Measurements from ENCODE around the gene TTC27. TPM values are rescaled to one million over a fixed set of nuclear protein-coding genes. Genes with fewer than 3 reads are reported as not detected.
"Not testable (repeated sequence)": the region's sequence is repeated elsewhere in the genome, so short reads cannot be mapped to it uniquely, and the experiment has no call there.

TTC27 gene
- polyA plus RNA-seq (ENCODE audit: insufficient read length in 4 of 4) = 10 to 100 TPM; 20.5 to 23.9 (median 23.2) TPM

DNA sequence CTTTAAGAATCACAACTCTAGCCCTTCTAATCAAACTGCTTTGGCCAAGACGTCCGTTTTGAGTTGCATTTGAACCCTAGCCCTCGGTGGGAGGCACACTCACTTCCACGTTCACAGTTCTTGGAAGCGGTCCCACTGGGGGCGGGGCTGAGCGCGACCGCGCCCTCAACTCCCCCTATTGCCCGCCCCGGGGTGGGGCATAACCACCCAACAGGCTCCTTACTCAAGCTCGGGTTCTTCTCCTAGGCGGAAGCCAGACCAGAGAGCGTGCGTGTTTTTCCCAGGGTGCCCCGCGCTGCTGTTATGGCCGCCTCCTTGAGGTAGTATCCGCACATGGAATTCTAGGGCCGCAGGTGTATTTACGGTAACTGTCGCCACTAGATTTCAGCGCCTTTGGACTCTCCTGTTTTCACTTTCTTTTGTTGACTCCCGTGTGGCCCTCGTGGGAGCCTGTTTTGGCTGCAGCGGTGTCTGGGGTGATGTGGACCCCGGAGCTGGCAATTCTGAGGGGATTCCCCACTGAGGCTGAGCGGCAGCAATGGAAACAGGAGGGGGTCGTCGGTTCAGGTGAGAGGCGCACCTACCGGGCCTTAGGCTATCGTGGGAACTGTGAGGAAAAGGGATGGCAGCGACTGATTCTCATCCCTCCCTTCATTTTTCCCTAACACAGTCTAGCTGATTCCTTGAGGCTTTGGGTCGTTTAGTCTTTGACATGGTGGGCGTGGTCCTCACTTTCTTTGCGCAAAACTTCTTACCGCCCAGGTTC is at the start of gene TTC27:
TTC27 (plus strand) TSS at position 237 of the 766 bp plus-strand sequence; CDS start at position 480, 243 bp downstream.
- peak; percentile 77 to 91 (median 84) for DNase-seq (ENCODE audit: low read depth in 4 of 4, low spot score in 3 of 4)

DNA sequence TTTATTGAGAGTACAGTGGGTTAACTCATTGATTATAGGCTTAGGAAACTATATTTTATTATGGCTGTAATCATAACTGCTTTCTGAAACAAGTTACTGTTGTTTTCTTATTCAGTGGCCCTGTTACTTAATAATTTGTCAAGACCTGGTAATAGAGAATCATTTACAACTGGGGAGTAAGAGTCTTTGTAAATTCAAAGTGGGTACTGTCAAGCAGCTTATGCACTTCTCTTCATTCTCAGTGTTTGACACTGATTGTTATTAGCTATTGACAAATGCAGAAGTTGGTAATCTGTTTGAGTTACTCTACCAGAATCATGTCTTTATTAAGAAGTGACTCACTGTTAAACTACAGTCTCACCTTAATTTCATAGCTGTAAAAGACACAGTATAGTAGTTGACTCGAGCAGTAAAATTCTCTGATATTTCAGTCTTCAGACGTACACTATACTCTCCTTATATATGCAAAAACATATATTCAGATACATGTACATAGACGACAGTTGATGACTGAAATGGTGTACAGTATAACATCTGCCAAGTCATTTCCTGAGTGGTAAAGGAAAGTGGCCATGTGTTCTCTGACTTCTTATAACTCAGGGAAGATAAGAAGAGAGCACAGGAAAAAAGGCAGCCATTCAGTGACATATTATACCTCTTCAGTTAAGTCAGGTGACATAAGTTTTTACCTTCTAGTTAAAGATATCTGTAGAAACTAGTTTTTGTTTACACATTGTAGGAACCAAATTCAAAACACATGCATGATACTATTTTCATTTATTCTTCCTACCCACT is 36.0 kb upstream of the TTC27 start:
- no peak for DNase-seq (ENCODE audit: low read depth in 4 of 4, low spot score in 3 of 4)

GRCh38 chr2:32594573-32594972 is 33.3 kb upstream of the TTC27 start:
- no peak for DNase-seq (ENCODE audit: low read depth in 4 of 4, low spot score in 3 of 4)

DNA sequence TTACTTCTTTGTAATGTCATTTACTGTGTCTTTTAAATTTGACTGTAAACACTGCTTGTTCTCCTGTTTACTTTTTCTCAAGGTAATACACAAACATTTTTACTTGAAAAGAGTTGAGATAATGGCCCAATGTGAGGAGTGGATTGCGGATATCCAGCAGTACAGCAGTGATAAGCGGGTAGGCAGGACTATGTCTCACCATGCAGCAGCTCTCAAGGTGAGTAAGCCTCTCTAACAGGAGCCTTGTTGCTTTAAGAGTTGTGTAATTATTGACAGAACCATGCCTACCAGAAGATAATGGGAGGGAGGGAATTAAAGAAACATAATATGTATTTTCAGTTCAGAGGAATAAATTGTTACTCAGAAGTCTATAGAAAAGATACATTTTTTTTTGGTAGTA is 16.5 kb upstream of the TTC27 start:
- DNase-seq (ENCODE audit: low read depth in 4 of 4, low spot score in 3 of 4) = no peak

DNA sequence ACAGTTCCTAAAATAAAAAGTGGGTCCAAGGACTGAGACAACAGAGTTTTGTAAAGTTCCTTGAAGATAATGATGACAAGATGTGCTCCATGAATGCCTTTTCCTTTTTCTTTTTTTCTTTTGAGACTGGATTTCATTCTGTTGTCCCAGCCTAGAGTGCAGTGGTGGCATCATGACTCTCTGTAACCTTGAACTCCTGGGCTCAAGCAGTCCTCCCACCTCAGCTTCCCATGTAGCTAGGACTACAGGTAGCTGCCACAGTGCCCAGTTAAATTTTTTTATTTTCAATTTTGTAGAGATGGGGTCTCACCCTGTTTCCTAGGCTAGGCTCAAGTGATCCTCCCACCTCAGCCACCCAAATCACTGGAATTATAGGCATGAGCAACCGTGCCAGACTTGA is 16.1 kb upstream of the TTC27 start:
- no peak for DNase-seq (ENCODE audit: low read depth in 4 of 4, low spot score in 3 of 4)

- DNase-seq (ENCODE audit: low read depth in 4 of 4, low spot score in 3 of 4) = no peak
These were observed 13.8 kb upstream of the TTC27 start for GRCh38 chr2:32614084-32614483.

GRCh38 chr2:32617599-32618189 is 10.2 kb upstream of the TTC27 start:
- DNase-seq (ENCODE audit: low read depth in 4 of 4, low spot score in 3 of 4) = no peak

- no peak for DNase-seq (ENCODE audit: low read depth in 4 of 4, low spot score in 3 of 4)
These were observed 5.1 kb upstream of the TTC27 start for GRCh38 chr2:32622570-32623310.

GRCh38 chr2:32623311-32623706 is 4.5 kb upstream of the TTC27 start:
- DNase-seq (ENCODE audit: low read depth in 4 of 4, low spot score in 3 of 4) = no peak

GRCh38 chr2:32624812-32625211 is 3.0 kb upstream of the TTC27 start:
- no peak for DNase-seq (ENCODE audit: low read depth in 4 of 4, low spot score in 3 of 4)

GRCh38 chr2:32626639-32627221 is 1.1 kb upstream of the TTC27 start:
- peak in 1 of 4 donors; percentile 15 for DNase-seq (ENCODE audit: low read depth in 4 of 4, low spot score in 3 of 4)

DNA sequence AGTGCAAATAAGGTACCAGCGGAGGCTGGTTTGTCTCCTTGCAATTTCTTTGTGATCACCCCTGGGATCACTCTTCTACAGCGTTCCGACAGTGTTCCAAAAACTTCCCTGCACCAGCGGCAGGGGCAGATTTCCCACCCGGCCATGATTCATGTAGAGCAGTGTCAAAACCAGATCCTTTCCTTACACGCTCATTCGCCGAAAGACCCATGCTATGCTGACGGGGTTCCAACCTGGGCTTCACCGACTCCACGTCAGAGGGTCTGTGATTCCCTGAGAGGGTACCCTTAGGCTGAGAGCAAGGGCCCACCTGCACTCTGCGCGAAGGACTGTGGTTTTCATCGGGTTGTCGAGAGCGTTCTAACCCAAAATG is 423 bp upstream of the TTC27 start:
- peak in 2 of 4 donors; percentile 22 to 32 for DNase-seq (ENCODE audit: low read depth in 4 of 4, low spot score in 3 of 4)

DNA sequence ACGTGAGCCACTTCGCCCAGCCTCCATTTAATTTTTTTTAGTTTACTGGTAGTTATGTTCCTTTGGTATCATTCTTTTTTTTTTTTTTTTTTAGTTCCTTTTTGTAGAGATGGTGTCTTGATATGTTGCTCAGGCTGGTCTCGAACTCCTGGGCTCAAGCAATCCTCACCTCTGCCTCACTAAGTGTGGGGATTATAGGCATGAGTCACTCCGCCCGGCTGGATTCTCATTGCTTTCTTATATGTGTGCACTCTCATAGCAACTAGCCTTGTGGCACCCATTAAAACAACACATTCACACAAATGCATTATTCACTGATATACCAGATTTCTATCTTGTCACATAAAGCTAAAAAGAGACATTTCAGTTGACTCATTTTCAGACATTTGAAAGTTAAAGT is 4.2 kb downstream of the TTC27 start:
- no peak for DNase-seq (ENCODE audit: low read depth in 4 of 4, low spot score in 3 of 4)

GRCh38 chr2:32633040-32633439 is 5.2 kb downstream of the TTC27 start:
- no peak for DNase-seq (ENCODE audit: low read depth in 4 of 4, low spot score in 3 of 4)

DNA sequence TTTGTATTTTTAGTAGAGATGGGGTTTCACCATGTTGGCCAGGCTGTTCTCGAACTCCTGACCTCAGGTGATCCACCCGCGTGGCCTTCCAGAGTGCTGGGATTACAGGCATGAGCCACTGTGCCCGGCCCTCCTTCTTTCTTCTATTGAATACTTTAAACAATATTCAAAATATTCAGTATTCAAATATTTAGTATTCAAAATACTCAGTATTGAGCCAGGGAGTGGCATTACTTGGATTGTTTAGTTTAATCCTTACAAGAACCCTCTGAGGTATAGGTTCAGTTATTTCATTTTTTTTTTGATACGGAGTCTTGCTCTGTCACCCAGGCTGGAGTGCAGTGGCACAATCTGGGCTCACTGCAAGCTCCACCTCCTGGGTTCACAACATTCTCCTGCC is 10.7 kb downstream of the TTC27 start:
- not testable (repeated sequence) for DNase-seq (ENCODE audit: low read depth in 4 of 4, low spot score in 3 of 4)

- DNase-seq (ENCODE audit: low read depth in 4 of 4, low spot score in 3 of 4) = no peak
These were observed 13.3 kb downstream of the TTC27 start for GRCh38 chr2:32641180-32641579.

DNA sequence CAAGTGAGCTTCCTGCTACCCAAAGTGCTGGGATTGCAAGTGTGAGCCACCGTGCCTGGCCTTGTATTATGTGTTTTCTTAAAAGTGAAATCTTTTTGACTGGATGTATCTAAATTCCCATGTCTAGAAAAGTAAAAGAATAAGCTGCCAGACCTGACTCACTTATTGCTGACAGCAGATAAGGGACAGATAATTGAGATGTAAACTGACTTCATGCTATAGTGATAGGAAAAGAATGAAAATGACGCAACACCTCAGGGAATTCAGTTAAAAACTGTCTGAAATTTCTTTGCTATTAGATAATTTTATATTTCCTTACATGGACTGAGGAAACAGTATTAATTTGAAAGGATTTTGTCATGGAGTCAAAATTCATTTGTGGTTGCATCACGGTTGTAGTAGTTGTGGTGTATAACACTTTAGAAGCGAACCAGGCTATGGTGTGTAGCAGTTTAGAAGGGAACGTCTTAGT is 19.4 kb downstream of the TTC27 start:
- DNase-seq (ENCODE audit: low read depth in 4 of 4, low spot score in 3 of 4) = no peak

DNA sequence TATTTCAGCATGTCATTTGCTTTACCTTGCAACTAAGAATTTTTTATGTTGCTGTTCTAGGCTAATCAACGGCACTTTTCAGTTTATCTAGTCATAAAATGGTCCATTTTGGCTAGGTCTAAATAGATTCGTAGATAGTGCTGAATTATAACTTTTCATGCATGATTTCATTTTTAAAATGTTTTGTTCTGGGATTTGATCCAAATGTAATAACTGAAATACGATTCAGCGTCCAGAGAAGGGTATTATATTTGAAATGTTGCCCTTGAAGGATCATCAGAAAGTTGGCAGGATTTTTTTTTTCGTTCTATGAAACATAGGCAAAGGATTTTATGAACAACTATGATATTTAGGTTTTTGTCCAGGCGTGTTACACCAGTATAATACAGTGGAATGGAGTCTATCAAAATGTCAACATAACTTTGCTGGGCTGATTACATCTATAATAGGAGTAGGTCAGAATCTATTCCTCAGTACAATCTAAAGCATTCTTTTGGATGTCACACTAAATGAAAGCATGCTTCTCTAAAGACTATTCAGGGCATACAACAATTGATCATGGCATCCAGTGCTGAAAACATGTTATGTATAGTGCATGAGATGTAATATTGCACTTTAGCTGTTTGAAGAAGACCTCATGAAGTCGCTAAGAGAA is 24.8 kb downstream of the TTC27 start:
- no peak for DNase-seq (ENCODE audit: low read depth in 4 of 4, low spot score in 3 of 4)

DNA sequence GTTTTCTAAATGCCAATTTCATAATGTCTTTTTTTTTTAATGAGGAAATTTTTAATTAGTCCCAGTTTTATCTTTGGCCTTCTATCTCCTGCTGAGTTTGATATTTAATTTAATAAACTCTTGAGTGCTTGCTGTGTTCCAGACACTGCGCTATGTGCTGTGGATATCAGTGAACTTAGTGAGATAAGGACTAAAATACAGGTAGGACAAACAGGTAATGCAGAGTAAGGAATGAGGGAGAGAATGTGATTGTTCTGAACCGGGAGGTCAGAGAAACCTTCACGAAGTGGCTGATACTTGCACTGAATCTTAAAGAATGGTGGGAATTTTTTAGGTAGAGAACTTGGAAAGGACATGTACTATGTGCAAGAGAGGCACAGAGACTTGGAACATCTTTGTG is 28.2 kb downstream of the TTC27 start:
- no peak for DNase-seq (ENCODE audit: low read depth in 4 of 4, low spot score in 3 of 4)

DNA sequence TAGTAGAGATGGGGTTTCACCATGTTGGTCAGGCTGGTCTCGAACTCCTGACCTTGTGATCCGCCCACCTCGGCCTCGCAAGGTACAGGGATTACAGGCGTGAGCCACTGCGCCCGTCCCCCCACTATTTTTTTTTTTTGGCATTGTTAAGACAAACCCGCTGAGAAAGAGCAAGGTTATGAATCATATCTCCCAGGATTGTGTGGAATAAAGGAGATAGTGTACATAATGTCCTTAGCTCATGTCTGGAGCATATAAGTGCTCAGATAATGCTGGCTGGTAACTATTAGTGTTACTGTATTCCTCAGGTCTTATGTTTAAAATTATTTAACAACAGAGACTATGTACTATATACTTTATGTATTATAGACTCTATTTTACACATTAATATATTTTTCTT is 36.0 kb downstream of the TTC27 start:
- no peak for DNase-seq (ENCODE audit: low read depth in 4 of 4, low spot score in 3 of 4)

Measured in right renal pelvis (tissue), 4 donors.